A549 (cell line): Measurements from ENCODE around the gene ERAP2. TPM values are rescaled to one million over a fixed set of nuclear protein-coding genes. Genes with fewer than 3 reads are reported as not detected.

Experiments
- ATAC-seq, 2 experiments: fragments of 200-7000 bp in 1 of 2; fragments of >200 bp in 1 of 2; cut with Nextera tagmentation in 1 of 2; cut with Tn5 transposase in 1 of 2; 3 replicates each; pipeline versions ENCODE4 v1.8.0 to v1.9.1; 2018 to 2020; ENCODE audit warnings: mild to moderate bottlenecking in 1 of 2, moderate library complexity in 1 of 2
- CTCF ChIA-PET: fragments of 300-600 bp; sonication (Branson Sonifier 250); formaldehyde crosslinking; extraction: SDS; loops from one replicate; lab custom pipeline; 2021; ENCODE audit warnings: antibody characterized with exemption, inconsistent platforms; lab: Yijun Ruan, JAX
- POLR2A ChIA-PET: fragments of 350-600 bp; formaldehyde crosslinking; extraction: SDS; loops from one replicate; lab custom pipeline; 2021; ENCODE audit warnings: antibody characterized with exemption, inconsistent platforms; lab: Yijun Ruan, JAX
- DNase-seq, 2 experiments: peaks; one replicate each; pipeline versions ENCODE4 v3.0.0 to v3.0.0-alpha.2; 2011 to 2016; ENCODE audit warnings: low read depth in 1 of 2, low spot score in 1 of 2
- FAIRE-seq: peaks from 2 replicates; lab custom pipeline; 2011; peaks lifted over from hg19 to GRCh38; lab: Jason Lieb, UNC
- H3K27ac ChIP-seq, 2 experiments: fragments of >200 bp; sonication (Bioruptor Twin); formaldehyde crosslinking; 3 replicates each; pipeline ENCODE4 v1.5.1; 2016 to 2017
- H3K4me1 ChIP-seq: fragments of >200 bp; sonication (Bioruptor Twin); formaldehyde crosslinking; 3 replicates; pipeline ENCODE4 v1.6.1; 2016
- H3K4me2 ChIP-seq: fragments of >200 bp; sonication (Bioruptor Twin); formaldehyde crosslinking; 3 replicates; pipeline ENCODE4 v1.6.1; 2016
- H3K4me3 ChIP-seq: fragments of >200 bp; sonication (Bioruptor Twin); formaldehyde crosslinking; 3 replicates; pipeline ENCODE4 v1.5.1; 2016
- H3K9me3 ChIP-seq: fragments of >200 bp; sonication (Bioruptor Twin); formaldehyde crosslinking; 3 replicates; pipeline ENCODE4 v1.6.1; 2016
- BHLHE40 ChIP-seq: IDR thresholded peaks from 2 replicates; pipeline ENCODE4 v1.6.1; 2012; ENCODE audit warnings: low read depth, low read length, inconsistent platforms
- CHD2 ChIP-seq: fragments of 150-350 bp; IDR thresholded peaks from 2 replicates; pipeline ENCODE4 v1.6.1; 2014; ENCODE audit warnings: low read length; ENCODE audit not compliant: partially characterized antibody
- EHF ChIP-seq: fragments of 250-450 bp; sonication (Bioruptor Pico); IDR thresholded peaks from 2 replicates; pipeline ENCODE4 v1.5.0; 2020; ENCODE audit warnings: mild to moderate bottlenecking
- HEYL ChIP-seq: fragments of 250-450 bp; sonication (Bioruptor Pico); IDR thresholded peaks from 2 replicates; pipeline ENCODE4 v1.8.0; 2021; ENCODE audit warnings: mild to moderate bottlenecking, moderate library complexity
- KDM5A ChIP-seq: fragments of 200-600 bp; sonication (generic); IDR thresholded peaks from 2 replicates; pipeline ENCODE4 v1.6.1; 2016; ENCODE audit warnings: antibody characterized with exemption, mild to moderate bottlenecking
- MAX ChIP-seq: IDR thresholded peaks from 2 replicates; pipeline ENCODE4 v1.6.1; 2012
- MYC ChIP-seq: IDR thresholded peaks from 2 replicates; pipeline ENCODE4 v1.6.1; 2012; ENCODE audit warnings: mild to moderate bottlenecking, inconsistent platforms, low read length, improper control_type of control experiment, borderline replicate concordance
- NPAS2 ChIP-seq: fragments of 250-450 bp; sonication (Bioruptor Pico); IDR thresholded peaks from 2 replicates; pipeline ENCODE4 v1.8.0; 2022; ENCODE audit warnings: mild to moderate bottlenecking, moderate library complexity, borderline replicate concordance
- REST ChIP-seq: fragments of 200-600 bp; sonication (generic); IDR thresholded peaks from 2 replicates; pipeline ENCODE4 v1.6.1; 2016; ENCODE audit warnings: antibody characterized with exemption, mild to moderate bottlenecking, moderate library complexity
- RFX5 ChIP-seq: fragments of 450-650 bp; IDR thresholded peaks from 2 replicates; pipeline ENCODE4 v1.7.1; 2014; ENCODE audit warnings: antibody characterized with exemption, mild to moderate bottlenecking, moderate library complexity
- SREBF2 ChIP-seq: fragments of 450-650 bp; IDR thresholded peaks from 2 replicates; pipeline ENCODE4 v1.6.1; 2014; ENCODE audit warnings: mild to moderate bottlenecking, moderate library complexity
- TP53 ChIP-seq: fragments of 250-450 bp; sonication (Bioruptor Pico); IDR thresholded peaks from 2 replicates; pipeline ENCODE4 v1.5.0; 2021; ENCODE audit warnings: mild to moderate bottlenecking, moderate library complexity
- USF2 ChIP-seq: fragments of 450-650 bp; IDR thresholded peaks from 2 replicates; pipeline ENCODE4 v1.6.1; 2014; ENCODE audit warnings: antibody characterized with exemption
- ZC3H11A ChIP-seq: fragments of 450-650 bp; IDR thresholded peaks from 2 replicates; pipeline ENCODE4 v1.6.1; 2014; ENCODE audit warnings: antibody characterized with exemption, mild to moderate bottlenecking
- ZFP36 ChIP-seq: fragments of 450-650 bp; IDR thresholded peaks from 2 replicates; pipeline ENCODE4 v1.6.1; 2014; ENCODE audit warnings: borderline replicate concordance; ENCODE audit not compliant: partially characterized antibody
- ZSCAN20 ChIP-seq: fragments of 250-450 bp; sonication (Bioruptor Pico); IDR thresholded peaks from 2 replicates; pipeline ENCODE4 v1.8.0; 2022; ENCODE audit warnings: mild to moderate bottlenecking, moderate library complexity
- WGBS: methylation state at CpG from one replicate; pipeline ENCODE4 v1.1.6; 2017; ENCODE audit errors: missing lambda C conversion rate; 5-methylcytosine and 5-hydroxymethylcytosine counted together
- polyA plus RNA-seq, 4 experiments: library from polyadenylated mRNA; depleted of rRNA in 3 of 4; stranded (reverse); fragments of >200 nt; fragmentation: RNase III in 1 of 4; extraction: RNeasy Plus Mini Kit Qiagen cat#74134 plus additional on column Dnase treatment in 1 of 4; gene quantifications; 2 replicates in 3 of 4; 3 replicates in 1 of 4; pipeline ENCODE4 v1.2.3, GENCODE V29; 2011 to 2017
- TF ChIP-seq, protein P1 (sequence below): fragments of 150-350 bp; IDR thresholded peaks from 2 replicates; pipeline ENCODE4 v1.6.1; 2014; ENCODE audit warnings: low read depth, mild to moderate bottlenecking, low read length

ERAP2 gene
- polyA plus RNA-seq, 2 of the 4 experiments (the other 2 are of a cell fraction) = 1.0 to 2.2 TPM

GRCh38 chr5:96946381-96946780, 70.1 kb downstream of the ERAP2 start:
- CTCF ChIA-PET = interaction anchor here (0.6 to 1.3 kb wide), 2 partner anchors 9 to 216 kb away, joined by 4 to 5 read pairs; no protein-coding TSS in a partner anchor
- TF ChIP-seq MYC (no peak), CHD2 (no peak), REST (no peak), MAX (no peak), ZSCAN20 (CRISPR knock-in tag) (no peak), KDM5A (no peak), HEYL (CRISPR knock-in tag) (no peak), ZC3H11A (no peak), SREBF2 (no peak), RFX5 (no peak), TP53 (no peak), USF2 (no peak), EHF (CRISPR knock-in tag) (no peak), BHLHE40 (no peak), ZFP36 (no peak)
- TF ChIP-seq, protein P1, sequence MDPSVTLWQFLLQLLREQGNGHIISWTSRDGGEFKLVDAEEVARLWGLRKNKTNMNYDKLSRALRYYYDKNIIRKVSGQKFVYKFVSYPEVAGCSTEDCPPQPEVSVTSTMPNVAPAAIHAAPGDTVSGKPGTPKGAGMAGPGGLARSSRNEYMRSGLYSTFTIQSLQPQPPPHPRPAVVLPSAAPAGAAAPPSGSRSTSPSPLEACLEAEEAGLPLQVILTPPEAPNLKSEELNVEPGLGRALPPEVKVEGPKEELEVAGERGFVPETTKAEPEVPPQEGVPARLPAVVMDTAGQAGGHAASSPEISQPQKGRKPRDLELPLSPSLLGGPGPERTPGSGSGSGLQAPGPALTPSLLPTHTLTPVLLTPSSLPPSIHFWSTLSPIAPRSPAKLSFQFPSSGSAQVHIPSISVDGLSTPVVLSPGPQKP = no peak
- no peak for FAIRE-seq

DNA sequence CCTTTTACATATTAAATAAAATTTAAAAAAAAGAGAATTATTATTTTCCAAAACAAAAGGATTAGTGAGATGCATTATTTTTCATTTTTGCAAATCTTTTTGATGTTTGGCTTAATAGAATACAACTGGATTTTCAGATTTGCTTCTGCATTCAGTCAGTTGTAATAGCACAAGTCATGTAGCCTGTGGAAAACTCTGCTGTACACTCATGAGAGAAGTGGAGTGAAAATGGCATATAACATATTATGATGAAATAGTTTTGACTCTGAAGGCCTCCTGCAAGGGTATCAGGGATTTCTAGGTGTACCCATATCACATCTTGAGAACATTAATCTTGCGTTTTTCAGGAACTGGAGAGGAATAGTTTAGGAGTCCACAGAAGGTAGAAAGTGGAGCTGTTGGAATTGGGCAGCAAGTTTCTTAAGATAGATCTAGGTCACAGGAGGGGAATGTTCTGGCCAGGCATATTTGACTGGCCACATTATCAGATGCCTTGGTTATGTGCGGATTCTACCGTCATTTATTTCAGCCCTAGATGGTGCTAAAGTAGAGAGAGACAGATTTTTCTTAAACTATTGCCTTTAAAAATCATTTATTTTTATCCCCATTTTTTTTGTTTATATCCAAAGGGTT, 75.9 kb downstream of the ERAP2 start:
- Histone ChIP-seq H3K27ac (no peak overlapping the region), H3K4me3 (no peak overlapping the region), H3K9me3 (no peaks in the 10 kb centered on the region), H3K4me2 (no peak overlapping the region), H3K4me1 (no peaks in the 10 kb centered on the region)
- ATAC-seq (no peak), FAIRE-seq (no peak), DNase-seq (no peak)
- 92% methylated on average over 3 of the region's 3 CpGs for whole genome bisulfite sequencing
- no peak for TF ChIP-seq NPAS2 (CRISPR knock-in tag)
- ChIA-PET POLR2A (no interaction called here), CTCF (interaction anchor here (0.7 to 1.6 kb wide), 2 partner anchors 83 to 190 kb away, joined by 3 to 4 read pairs; partner anchors contain the start of gene LIX1)

More at GRCh38 chr5:96946381-96946780, 70.1 kb downstream of the ERAP2 start:
- Histone ChIP-seq H3K4me2 (peak overlapping the region; percentile 6; the same call in 1 of the 3 replicates), H3K9me3 (no peaks in the 10 kb centered on the region), H3K4me1 (peaks cover 6% of the 10 kb centered on the region; the same call in 1 of the 3 replicates), H3K27ac (no peak overlapping the region), H3K4me3 (no peak overlapping the region)
- no peak for ATAC-seq
- 9% methylated on average over 3 of the region's 3 CpGs for WGBS
- POLR2A ChIA-PET = no interaction called here
- no peak for DNase-seq
